NCI-H460 (cell line): ENCODE measurements around the gene FIG4. TPM values are rescaled to one million over a fixed set of nuclear protein-coding genes. Genes with fewer than 3 reads are reported as not detected.
"Not testable (repeated sequence)": the region's sequence is repeated elsewhere in the genome, so short reads cannot be mapped to it uniquely, and the experiment has no call there.

Experiments used
- DNase-seq: peaks from one replicate; pipeline ENCODE4 v3.0.0-alpha.2; 2016; ENCODE audit warnings: low read depth; ENCODE audit errors: extremely low read depth
- total RNA-seq: library from RNA; depleted of rRNA; stranded (reverse); fragments of >200 nt; shearing (Covaris generic); gene quantifications from 2 replicates; pipeline ENCODE4 v1.2.3, GENCODE V29; 2014

FIG4 gene
- total RNA-seq, 1 experiment from 2014 or later, result 9.7 TPM

DNA sequence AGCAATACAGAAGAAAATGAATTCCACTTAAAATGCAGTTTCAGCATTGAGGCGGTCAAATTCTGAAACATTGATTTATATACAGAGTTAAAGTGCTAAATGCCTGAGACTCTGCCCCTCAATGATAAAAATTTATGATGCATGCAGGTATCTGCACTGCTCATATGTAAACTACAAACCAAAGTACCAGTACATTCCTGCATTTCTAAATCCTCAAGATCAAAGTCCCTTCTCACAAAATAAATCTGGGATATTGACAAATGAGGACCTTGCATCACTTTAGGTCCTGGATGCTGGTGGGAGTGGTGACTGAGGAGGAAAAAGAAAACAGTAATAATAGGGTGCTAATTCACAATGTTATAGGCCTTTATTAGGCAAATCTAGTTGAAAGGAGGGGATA, 101.9 kb downstream of the FIG4 start:
- no peak for DNase-seq

DNA sequence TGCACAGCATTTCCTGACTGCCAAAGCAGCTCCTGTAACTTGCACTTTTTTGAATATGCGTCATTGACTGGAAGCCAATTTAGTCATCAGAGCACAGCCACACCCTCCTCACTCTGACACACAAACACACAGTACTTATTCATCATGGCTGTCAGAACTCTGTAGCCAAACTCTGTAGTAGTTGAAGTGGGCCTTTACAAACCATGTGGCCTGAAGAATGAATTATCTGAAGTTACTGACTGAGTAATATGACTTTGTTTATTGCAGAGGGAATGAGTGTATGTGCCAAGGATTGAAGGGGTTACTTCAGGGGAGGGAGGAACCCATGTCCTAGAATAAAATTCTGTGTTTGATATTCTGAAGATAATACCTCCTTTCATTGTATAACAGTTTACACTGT, 102.7 kb downstream of the FIG4 start:
- peak; percentile 79 for DNase-seq

DNA sequence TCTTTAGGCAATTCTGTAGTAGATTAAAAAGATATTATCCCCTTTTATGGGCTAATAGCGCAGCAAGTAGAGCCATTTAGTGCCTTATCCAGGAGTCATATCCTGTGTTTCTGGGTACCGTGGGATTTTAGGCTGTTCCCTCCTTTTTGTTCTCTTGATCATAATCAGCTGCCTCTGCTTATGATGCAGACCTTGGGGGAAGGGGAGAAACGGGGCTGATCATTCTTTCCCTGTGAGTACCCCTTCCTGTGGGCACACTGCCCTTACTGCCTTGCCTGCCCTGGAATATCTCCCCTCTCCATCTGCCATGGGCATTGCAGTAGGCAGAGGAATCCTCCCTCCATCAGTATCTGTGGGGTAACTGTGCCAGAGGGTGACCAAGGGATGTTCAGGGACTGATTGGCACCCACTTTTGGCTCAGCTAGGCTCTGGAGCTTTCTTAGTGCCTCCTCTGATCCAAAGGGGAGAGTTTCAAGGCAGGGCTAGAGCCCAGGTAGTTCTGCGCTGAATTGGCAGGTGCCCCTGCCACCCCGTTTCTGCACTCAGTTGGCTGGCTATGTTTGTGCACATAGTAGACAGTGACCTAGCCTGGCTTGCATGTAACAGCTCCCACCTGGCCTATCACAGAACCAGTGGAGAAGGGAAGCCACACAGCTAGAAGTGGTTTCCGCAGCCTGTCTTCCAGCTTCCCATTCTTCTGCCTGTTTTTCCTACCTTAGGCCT, 103.3 kb downstream of the FIG4 start:
- DNase-seq, result peak; percentile 22

DNA sequence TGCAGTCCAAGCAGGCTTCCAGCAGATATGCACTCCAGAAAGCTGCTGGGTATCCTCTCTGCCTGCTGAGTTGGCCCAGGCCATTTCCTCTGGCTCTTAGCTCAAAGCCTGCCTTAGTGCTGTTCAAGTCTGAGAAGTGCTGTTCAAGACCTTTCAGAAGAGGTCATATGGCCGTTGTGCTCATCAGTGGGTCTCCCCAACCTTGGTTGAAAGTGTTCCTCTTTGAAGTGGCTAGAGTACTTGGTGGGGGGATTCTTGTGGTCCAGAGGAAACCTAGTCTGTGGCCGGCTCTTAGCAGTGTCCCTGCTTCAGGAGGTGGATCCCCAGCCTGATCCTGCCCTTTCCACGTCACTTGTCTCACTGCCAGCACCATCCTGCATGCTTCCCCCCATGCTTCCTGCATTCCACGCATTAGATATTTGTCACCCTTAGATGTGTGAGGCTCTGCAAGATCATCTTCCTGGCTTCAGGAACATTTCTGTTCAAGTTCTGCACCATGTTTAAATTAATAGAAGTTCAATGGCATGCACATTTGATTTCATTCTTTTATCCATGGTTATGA, 105.0 kb downstream of the FIG4 start:
- no peak for DNase-seq

DNA sequence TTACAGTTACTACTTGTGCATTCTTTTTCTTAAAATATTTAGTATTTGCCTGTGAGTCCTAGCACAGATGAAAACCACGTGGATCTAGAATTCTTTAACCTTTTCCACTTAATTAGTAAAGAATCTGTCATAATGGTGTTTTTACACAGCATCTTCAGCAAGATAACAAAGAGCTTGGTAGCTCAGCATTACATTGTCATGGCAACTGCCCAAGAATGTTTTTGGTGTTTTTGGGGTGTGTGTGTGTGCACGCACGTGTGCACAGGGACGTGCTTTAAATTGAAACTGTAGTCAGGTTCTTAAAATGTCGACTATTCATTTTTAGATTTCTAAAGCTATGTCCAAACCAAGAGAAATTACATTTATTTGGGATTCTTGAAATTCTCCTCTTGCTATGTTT, 108.0 kb downstream of the FIG4 start:
- DNase-seq, result no peak

DNA sequence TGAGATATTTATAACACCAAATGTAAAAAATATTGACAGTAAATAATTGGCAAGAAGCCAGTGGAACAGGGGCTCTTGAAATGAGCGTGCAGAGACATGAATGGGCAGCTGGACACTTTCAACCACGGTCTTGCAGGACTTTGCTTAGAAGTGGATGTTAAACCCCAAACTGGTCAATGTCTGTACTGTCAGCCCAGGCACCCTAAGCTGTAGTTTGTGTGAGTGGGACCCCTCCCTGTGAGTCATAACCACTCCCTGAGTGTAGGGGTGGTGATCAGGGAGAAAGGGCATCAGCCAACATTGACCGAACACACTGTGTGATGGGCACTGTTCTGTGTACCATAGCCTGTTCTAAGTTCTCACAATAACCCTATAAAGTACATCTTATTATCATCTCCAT, 108.6 kb downstream of the FIG4 start:
- DNase-seq, result no peak

DNA sequence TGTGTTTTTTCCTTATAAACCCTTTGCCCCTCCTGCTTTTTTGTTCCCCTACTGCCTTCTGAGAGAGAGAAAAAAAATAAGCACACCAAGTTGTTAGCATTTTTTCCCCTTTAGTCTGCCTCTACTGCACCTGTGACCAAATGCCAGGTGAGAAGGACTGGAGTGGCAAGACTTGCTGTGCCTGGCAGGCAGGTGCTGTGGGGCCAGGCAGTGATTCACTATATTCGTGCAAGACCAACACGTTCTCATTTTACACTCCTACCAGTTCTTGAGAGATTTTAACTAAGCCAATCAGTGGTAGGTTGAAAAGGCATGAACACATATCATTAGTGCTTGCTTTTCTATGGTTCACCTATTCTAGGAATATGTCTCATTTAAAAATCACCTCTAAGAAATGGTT, 109.7 kb downstream of the FIG4 start:
- DNase-seq, result no peak

DNA sequence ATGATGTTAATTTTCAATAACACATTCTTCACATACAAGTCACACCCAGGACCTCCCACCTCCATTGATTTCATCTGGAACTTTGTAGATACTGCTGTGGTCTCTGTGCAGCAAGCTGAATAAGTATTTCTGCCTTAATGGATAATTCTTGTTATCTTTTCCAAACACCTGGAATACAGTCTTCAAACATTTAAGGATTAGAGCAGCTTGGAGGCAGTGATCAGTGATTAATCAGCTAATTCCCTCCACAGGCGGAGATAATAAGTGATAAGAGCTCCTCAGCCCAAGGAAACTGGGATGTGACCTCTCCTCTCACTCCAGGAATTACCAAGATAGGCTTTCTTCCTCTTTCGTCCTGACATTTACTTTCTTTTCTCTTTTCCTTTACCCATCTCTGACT, 110.7 kb downstream of the FIG4 start:
- DNase-seq, result no peak

DNA sequence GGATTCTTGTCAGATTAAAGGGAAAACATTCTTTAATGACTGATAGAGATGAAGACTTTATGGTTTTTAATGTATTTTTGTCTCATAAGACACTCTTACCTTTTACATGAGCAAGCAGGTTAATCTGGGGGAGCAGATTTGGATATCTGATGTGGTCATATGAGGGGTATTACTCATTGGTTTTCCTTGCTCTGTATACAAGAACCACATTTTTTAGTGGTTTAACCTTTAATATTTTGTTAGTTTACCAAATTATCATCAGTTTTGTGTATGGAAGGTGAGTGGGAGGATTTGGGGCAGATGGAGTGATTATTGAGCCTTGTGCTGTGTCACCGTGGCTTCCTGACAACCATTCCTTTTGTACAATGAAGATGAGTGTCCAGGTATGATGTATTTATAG, 112.9 kb downstream of the FIG4 start:
- DNase-seq, result no peak

DNA sequence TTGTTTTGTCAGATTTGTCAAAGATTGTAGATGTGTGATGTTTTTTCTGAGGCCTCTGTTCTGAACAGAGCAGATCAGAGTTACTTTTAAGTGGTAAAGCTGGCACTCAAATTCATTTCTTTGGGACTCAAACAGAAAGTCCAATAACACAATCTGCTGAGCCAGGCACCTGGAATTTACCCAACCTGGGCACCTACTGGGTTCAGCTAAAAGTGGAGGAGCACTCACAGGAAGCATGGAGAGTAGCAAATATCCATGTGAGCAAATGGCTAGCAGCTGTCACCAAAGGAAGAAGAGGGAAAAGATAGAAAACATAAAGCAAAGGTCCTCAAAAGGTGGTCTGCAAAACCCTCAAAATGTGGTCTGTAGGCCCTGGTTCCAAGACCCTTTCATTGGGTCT, 116.8 kb downstream of the FIG4 start:
- no peak for DNase-seq

DNA sequence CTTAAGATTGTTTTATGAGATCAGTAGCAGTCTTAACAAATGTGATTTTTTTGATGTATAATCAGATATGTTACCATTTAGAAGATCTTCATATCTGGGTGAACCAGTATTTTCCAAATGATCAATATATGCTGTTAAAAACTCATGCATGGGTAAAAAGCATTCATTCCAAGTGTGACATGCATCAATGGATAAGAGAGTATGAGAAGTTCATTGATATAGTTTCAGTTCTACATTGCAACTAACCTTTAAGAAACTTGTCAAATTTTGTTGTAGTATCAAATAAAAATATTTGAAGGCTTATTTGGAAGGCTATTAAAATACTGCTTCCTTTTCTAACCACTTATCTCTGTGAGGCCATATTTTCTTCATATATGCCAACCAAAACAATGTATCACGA, 117.7 kb downstream of the FIG4 start:
- DNase-seq, result no peak

DNA sequence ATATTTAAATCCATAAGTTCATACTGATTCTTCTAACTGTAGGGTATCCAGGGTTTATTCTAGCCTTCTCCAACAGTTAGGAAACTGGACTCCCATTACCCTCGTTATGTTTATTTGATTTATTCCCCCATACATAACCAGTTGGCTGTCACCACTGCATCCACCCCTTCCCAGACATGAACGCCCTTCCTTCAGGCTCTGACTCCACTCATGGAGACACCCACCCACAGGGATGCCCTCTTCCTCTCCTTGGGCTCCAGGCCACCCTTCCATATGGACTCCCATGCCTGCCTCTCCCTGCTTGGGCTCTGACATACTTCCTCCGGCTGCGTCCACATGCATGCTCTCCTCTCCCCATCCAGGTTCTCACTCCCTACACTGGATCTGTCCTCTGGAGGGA, 124.0 kb downstream of the FIG4 start:
- no peak for DNase-seq

DNA sequence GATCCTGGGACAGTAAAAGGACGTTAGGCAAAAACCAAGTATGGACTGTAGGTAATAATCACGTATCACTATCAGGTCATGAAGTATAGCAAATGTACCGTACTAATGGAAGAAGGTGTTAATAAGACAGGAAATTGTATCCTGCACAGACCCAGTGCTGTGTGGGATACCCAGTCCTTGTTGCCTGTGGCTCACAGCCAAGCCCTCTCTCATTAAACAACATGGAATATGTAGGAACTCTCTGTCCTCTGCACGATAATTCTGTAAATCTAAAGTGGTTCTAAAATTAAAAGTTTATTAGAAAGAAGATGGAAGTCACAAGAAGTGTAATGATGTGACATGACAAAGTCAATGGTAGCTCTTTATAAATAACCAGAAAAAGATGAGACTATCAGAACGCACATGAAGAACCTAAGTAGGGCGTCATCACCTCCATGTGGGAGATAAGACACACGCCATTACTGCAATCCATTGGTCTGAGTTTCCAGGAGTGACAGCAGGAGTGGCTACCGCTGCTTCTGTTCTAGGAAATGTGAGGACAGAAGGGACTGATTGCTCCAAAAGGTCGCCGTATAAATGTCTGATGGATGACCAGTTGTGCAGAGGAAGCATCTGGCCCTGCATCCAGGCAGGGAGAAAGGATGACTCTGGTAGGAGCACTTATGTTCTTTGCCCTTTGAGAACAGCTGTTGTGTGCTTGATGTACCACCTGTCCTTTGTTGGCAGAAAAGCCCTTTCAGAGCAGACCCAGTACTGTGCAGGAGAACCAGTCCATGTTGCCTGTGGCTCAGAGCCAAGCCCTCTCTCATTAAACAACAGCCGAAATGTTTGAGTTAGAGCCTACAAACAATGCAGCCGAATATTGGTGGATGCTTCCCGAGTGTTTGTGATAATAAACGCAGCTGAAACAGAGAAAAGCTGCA, 125.6 kb downstream of the FIG4 start:
- DNase-seq, result no peak

DNA sequence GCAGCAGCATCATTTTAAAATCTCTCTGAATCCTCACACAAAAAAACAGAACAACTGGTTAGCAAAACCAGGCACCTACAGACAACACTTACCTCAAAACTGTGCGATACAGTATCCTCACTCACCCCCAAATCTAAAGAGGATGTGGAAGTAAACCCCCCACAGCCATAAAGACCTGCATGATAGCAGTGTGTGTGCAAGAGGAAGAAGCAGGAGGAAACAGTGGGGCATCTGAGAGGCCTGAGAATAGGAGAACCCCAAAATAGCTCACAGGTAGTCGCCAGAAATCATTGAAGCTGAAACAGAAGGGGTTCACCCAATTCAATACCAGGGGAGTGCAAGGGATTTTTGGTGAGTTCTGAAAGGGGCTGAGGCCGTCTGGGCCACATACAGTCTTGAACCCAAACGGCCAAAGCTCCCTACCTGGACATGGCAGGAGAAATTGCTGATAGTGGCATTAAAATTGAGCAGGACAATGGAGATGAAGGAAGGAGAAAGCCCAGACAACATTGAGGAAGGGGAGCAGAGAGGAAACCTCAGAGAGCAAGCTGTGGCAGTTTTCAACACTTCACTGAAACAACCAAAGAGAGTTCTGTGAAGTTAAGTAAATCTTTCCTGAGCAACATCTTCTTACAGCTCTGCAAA, 129.7 kb downstream of the FIG4 start:
- no peak for DNase-seq

DNA sequence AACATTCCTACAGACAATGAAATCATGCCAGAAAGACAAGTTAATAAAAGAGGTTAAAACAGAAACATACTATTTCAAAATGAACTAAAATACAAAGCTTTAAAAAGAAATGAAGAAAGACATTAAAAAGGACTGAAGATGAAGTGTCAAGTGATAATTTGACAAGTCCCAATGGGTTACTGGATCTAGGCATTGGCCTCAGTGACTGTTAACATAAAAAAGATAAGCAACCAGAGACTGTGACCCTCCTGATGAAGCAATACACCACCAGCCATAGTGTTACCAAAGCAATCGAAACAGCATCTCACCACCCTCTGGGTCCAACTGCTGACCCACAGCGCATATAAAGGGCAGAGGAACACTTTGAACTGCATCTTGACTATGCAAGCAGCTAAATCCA, 130.3 kb downstream of the FIG4 start:
- no peak for DNase-seq

DNA sequence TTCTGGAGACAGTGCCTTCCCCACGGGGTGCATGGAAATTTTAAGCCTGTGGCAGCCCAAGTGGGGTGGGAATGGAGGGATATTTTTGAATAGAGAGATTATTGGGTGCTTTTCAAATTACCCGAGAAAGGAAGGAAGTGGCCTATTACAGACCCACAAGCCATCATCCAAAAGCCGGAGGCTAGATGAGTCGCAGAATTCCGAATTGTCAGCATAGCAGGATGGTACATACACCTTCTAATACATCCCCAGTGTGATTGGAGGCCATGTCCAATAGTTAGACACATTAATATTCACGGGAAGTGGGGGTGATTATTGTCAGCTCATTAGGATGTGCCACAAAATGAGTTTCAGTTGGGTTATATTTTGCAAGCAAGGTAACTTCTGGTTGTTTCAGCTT, 133.0 kb downstream of the FIG4 start:
- DNase-seq, result no peak

DNA sequence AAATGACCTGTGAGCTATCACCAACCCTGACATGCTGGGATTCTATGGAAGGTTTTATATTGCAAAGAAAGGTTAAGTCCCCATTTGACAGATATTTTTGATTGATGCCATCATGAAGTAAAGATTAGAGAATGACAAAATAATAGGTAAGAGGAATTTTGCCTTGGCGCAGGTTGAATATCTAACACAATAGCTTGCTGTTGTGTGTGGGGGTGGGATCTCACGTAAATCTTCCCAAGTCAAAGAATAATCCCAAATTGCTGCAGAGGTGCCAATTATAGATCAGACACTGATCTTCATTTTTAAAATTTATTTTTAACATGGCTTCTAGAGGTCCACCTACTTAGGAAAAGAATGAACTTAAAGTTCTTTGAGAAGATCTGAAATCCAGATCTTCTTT, 135.5 kb downstream of the FIG4 start:
- no peak for DNase-seq

DNA sequence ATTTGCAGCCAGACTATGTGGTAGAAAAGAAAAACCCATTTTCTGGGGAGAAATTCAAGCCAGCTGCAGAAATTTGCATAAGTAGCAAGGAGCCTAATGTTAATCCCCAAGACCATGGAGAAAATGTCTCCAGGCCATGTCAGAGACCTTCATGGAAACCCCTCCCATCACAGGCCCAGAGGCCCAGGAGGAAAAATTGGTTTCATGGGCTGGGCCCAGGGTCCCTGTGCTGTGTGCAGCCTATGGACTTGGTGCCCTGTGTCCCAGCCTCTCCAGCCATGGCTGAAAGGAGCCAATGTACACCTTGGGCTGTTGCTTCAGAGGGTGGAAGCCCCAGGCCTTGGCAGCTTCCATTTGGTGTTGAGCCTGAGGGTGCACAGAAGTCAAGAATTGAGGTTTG, 140.3 kb downstream of the FIG4 start:
- DNase-seq, result not testable (repeated sequence)

DNA sequence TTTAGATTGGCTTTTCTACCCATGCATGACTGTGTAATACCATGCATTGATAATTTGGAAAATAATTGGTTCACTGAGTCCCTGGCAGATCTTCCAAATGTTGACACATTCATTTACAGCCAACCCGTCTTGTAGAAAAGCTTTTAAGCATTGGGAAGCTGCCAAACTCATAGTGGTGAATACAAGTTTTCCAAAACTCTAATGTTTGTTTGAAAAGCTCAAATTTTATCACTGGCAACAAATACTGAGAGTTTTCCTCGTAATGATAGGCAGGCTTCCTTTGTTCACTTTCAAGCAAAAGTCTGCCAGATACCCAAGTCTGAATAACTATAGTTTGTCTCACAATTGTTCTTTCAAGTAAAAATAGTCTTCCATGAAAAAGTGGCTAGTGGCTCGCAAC, 143.0 kb downstream of the FIG4 start:
- DNase-seq, result no peak

DNA sequence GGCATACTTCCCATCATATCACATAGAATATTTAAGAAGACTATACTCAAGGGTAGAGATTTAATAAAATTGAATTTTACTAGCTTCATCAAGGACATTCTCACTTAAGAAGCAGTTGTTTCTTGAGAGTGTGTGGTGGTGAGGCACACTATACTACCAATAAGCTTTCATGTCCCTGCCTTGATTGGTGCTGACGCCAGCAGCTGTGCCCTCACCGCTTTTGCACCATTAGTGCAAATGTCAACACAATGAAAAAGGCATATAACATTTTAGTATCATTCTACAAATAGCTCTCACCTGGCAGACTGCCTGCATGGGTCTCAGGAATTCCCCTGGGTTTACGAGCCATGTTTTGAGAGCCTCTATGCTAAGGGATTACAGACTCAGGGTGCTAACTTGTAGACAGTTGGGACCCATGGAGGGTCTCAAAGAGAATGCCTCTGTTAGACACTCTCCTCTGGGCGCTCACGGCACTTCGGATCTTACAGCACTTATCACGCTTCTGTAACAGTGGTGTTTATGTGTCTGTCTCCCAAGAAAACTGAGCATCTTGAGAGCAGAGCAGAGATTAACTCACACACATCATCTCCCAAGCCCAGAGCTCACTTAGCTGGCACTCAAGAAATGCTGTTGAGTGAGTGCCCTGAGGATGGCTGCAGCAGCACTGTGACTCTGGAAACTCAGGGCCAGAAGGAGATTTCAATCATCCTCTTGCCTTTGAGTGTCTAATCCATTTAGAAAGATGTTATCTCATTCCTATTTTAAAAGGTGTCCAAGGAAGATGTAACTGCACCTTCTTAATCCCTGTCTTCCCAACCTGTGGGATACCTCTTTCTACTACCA, 143.7 kb downstream of the FIG4 start:
- DNase-seq, result no peak
